Transverse colon (tissue), 4 donors: ENCODE measurements around the gene AGT. TPM values are rescaled to one million over a fixed set of nuclear protein-coding genes. Genes with fewer than 3 reads are reported as not detected.

ENCODE experiments used
- DNase-seq: peaks from one replicate; pipeline ENCODE4 v3.0.0-alpha.2; 2019
- H3K27ac ChIP-seq, 4 donors: fragments of 200-600 bp; sonication (generic); 2 replicates each; pipeline ENCODE4 v1.5.1; 2016 to 2018; ENCODE audit warnings: inconsistent platforms in 4 of 4
- H3K27me3 ChIP-seq: fragments of 200-600 bp; sonication (generic); 2 replicates; pipeline ENCODE4 v1.5.1; 2017; ENCODE audit warnings: inconsistent platforms
- H3K36me3 ChIP-seq, 4 donors: fragments of 200-600 bp; sonication (generic); 2 replicates each; pipeline ENCODE4 v1.5.1; 2017 to 2019; ENCODE audit warnings: inconsistent platforms in 4 of 4
- H3K4me1 ChIP-seq, 4 donors: fragments of 200-600 bp; sonication (generic); 2 replicates each; pipeline ENCODE4 v1.5.1; 2017 to 2020; ENCODE audit warnings: inconsistent platforms in 4 of 4
- H3K4me3 ChIP-seq, 4 donors: fragments of 200-600 bp; sonication (generic); 1 replicate in 1 of 4; 2 replicates in 3 of 4; pipeline versions ENCODE4 v1.5.1 to v1.6.1; 2017 to 2019; ENCODE audit warnings: inconsistent platforms in 4 of 4
- H3K9me3 ChIP-seq, 2 donors: fragments of 200-600 bp; sonication (generic); 2 replicates each; pipeline ENCODE4 v1.5.1; 2017 to 2019; ENCODE audit warnings: inconsistent platforms in 2 of 2
- EP300 ChIP-seq: sonication (generic); formaldehyde crosslinking; IDR thresholded peaks from one replicate; pipeline ENCODE4 v1.6.1; 2017; ENCODE audit warnings: antibody characterized with exemption, low read depth
- POLR2A ChIP-seq: fragments of 450-650 bp; IDR thresholded peaks from one replicate; pipeline ENCODE4 v1.6.1; 2016; ENCODE audit warnings: antibody characterized with exemption, mild to moderate bottlenecking, moderate library complexity
- POLR2AphosphoS5 ChIP-seq, 3 donors: sonication (generic); formaldehyde crosslinking; IDR thresholded peaks; one replicate each; pipeline ENCODE4 v1.6.1; 2016; ENCODE audit warnings: antibody characterized with exemption in 3 of 3
- WGBS, 2 donors: methylation state at CpG; one replicate each; pipeline ENCODE4 v1.1.5; 2018; ENCODE audit warnings: low coverage in 1 of 2; 5-methylcytosine and 5-hydroxymethylcytosine counted together
- in situ Hi-C, 4 donors: fragments of 200-750 bp; cut with MboI; loops; one replicate each; pipeline versions ENCODE4 v1.15.0 to v1.15.1; 2017; ENCODE audit warnings: low sequenced_read_pairs in 3 of 4, low pct_ligation_motif_present in 1 of 4, low pct_unique_long_range_greater_than_20kb in 1 of 4
- intact Hi-C: fragments of 100-400 bp; cut with DNase I; formaldehyde crosslinking; loops from one replicate; pipeline ENCODE4 v1.15.1; 2023; ENCODE audit warnings: low total_unique reads
- total RNA-seq, 4 donors: library from RNA; depleted of rRNA; stranded (reverse); fragments of >200 nt; gene quantifications; one replicate each; pipeline ENCODE4 v1.1.0, GENCODE V29; 2016
- TF ChIP-seq, protein P1 (sequence below), 5 experiments: fragments of 200-600 bp in 3 of 5; fragments of 450-650 bp in 2 of 5; sonication (generic) in 3 of 5; IDR thresholded peaks; 1 replicate in 2 of 5; 2 replicates in 3 of 5; pipeline ENCODE4 v1.5.1; 2016 to 2017; ENCODE audit warnings: antibody characterized with exemption in 5 of 5, inconsistent platforms in 3 of 5, mild to moderate bottlenecking in 2 of 5, moderate library complexity in 1 of 5

The AGT gene
- total RNA-seq, 4 donors from 2014 or later: 0.60 to 1.7 (median 0.90) TPM

DNA sequence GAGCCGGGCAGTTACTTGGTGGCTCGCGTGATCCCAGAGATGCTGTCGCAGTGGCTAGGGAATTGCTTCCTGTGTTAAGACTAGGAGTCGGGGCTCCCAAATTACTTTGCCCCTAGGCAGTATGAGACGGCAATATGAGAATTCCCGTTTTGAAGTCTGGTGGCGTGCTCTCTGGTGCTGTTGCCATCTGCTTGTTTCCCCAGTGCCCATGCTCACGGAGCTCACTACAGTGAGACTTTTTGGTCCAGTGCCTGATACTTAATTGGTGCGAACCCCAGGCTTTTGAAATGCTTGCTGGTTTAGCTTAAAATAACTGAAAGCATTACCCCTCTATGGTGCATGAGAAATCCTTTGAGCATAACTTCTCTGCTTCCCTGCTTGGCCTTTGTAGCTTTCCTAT is 22.3 kb downstream of the AGT start:
- H3K9me3 ChIP-seq: no peaks in the 10 kb centered on the region
- peaks cover 0 to 66% (median 29%) of the 10 kb centered on the region in 4 donors for H3K36me3 ChIP-seq

DNA sequence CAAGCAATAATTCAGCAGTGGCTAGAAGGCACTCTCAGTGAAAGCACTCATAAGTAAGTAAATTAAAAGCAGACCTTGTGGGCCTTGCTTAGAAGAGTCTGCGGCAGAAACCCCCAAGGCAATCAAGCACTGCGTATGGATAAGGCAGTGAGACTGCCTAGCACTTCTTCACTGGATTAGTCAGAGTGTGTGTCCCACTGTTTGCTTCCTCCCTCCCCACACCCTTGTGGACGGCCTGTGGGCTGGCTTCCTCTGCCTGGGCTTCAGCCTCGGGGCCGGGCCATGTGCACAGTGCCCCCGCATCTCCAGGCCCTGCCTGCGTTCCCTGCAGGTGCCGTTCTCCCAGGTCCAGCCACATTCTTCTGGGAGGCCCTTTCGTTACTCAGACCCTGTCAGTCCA is 23.8 kb downstream of the AGT start:
- WGBS, 2 donors: 93 to 100% methylated on average over 1 to 9 of the region's 9 CpGs
- TF ChIP-seq, protein P1, sequence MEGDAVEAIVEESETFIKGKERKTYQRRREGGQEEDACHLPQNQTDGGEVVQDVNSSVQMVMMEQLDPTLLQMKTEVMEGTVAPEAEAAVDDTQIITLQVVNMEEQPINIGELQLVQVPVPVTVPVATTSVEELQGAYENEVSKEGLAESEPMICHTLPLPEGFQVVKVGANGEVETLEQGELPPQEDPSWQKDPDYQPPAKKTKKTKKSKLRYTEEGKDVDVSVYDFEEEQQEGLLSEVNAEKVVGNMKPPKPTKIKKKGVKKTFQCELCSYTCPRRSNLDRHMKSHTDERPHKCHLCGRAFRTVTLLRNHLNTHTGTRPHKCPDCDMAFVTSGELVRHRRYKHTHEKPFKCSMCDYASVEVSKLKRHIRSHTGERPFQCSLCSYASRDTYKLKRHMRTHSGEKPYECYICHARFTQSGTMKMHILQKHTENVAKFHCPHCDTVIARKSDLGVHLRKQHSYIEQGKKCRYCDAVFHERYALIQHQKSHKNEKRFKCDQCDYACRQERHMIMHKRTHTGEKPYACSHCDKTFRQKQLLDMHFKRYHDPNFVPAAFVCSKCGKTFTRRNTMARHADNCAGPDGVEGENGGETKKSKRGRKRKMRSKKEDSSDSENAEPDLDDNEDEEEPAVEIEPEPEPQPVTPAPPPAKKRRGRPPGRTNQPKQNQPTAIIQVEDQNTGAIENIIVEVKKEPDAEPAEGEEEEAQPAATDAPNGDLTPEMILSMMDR (IDR thresholded peaks at IDR 0.05): no peak
- TF ChIP-seq POLR2A (no peak), EP300 (no peak), POLR2AphosphoS5 (IDR thresholded peaks at IDR 0.05) (no peak)
- peaks cover 0 to 81% (median 36%) of the 10 kb centered on the region in 4 donors for H3K36me3 ChIP-seq

More for the DNA sequence above, 22.3 kb downstream of the AGT start:
- intact Hi-C loops (no loop called here), in situ Hi-C loops (no loop called here)
- H3K4me1 ChIP-seq: no peaks in the 10 kb centered on the region
- no peak overlapping the region for H3K4me3 ChIP-seq
- no peaks in the 10 kb centered on the region for H3K27me3 ChIP-seq
- DNase-seq: no peak
- 93% methylated on average over 10 of the region's 10 CpGs; no CpG with 5 or more reads in 1 of the 2 donors for WGBS, 2 donors
- TF ChIP-seq, protein P1 (IDR thresholded peaks at IDR 0.05): no peak
- TF ChIP-seq POLR2A (no peak), POLR2AphosphoS5 (IDR thresholded peaks at IDR 0.05) (no peak), EP300 (no peak)
- no peak overlapping the region for H3K27ac ChIP-seq

DNA sequence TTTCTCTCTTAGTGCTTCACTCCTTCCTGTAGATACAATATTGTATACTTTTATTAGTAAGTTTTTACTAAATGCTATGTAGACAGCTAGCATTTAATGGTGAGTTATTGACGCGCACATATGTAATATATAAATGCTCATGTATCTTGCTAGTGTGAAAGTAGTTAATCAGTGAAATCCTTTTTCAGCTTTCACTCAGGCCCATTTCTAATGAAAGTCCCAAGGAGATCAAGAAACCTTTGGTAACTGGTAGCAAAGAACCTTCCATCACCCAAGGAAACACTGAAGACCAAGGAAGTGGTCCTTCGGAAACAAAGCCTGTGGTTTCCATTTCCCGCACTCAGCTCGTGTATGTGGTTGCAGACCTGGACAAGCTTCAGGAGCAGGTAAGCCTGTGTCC is 27.2 kb downstream of the AGT start:
- WGBS, 2 donors: 77 to 84% methylated on average over 3 to 5 of the region's 5 CpGs
- no peak overlapping the region for H3K27ac ChIP-seq
- in situ Hi-C loops: no loop called here
- peaks cover 0 to 85% (median 37%) of the 10 kb centered on the region in 4 donors for H3K36me3 ChIP-seq
- H3K9me3 ChIP-seq: no peaks in the 10 kb centered on the region
- TF ChIP-seq POLR2A: no peak
- TF ChIP-seq, protein P1 (IDR thresholded peaks at IDR 0.05): no peak
- no peak for TF ChIP-seq POLR2AphosphoS5 (IDR thresholded peaks at IDR 0.05)
- TF ChIP-seq EP300: no peak
- no peak for DNase-seq
- no peaks in the 10 kb centered on the region for H3K27me3 ChIP-seq
- H3K4me3 ChIP-seq: no peak overlapping the region
- peaks cover 0 to 4% (median 0%) of the 10 kb centered on the region in 4 donors for H3K4me1 ChIP-seq
- intact Hi-C loops: no loop called here

More for the DNA sequence above, 23.8 kb downstream of the AGT start:
- Histone ChIP-seq H3K4me3 (no peak overlapping the region), H3K4me1 (no peaks in the 10 kb centered on the region), H3K27ac (no peak overlapping the region), H3K9me3 (no peaks in the 10 kb centered on the region), H3K27me3 (no peaks in the 10 kb centered on the region)
- in situ Hi-C loops (no loop called here), intact Hi-C loops (no loop called here)
- DNase-seq: no peak

DNA sequence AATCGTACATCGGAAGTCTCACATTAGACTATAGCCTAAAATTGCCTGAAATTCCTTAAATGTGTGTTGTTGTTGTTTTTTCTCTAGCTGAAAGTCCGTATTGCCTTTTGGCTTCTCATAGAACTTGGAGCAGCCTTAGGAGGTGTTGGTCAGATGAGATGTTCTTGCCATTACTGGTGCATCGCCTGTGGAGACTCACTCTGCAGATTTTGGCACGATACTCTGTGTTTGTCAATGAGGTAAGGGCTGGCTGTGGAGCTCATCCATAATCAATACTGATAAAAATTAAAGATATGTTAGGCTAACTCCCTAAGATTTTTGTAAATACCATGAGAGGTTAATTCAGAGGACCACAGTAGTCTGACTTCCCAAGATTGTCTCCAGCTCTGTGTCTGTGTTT is 28.9 kb downstream of the AGT start:
- H3K27ac ChIP-seq: no peak overlapping the region
- no peak for DNase-seq
- no peaks in the 10 kb centered on the region for H3K9me3 ChIP-seq
- H3K27me3 ChIP-seq: no peaks in the 10 kb centered on the region
- no peak overlapping the region for H3K4me3 ChIP-seq
- peaks cover 0 to 72% (median 34%) of the 10 kb centered on the region in 4 donors for H3K36me3 ChIP-seq
- peaks cover 0 to 6% (median 0%) of the 10 kb centered on the region in 4 donors for H3K4me1 ChIP-seq
- intact Hi-C loops (no loop called here), in situ Hi-C loops (no loop called here)
- 93 to 94% methylated on average over 4 to 5 of the region's 5 CpGs for WGBS, 2 donors
- TF ChIP-seq POLR2AphosphoS5 (IDR thresholded peaks at IDR 0.05): no peak

DNA sequence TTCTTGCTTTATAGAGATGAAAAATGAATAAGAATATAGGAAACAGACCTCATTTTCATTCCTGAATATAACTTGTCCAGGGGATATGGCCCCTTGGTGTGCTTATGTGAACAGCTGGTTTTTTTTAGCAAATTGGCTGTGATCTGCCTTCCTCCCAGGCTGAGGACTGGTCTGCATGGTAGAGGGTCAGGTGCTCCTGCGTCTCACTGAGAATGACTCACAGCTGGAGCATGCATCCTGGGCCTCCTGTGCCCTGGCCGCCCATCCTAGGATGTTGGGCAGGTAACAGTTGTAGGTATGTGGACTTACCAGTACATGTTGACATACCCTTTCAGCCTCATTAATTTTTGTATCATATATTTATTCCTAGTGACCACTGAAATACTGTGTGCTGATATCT is 29.8 kb downstream of the AGT start:
- in situ Hi-C loops (no loop called here), intact Hi-C loops (no loop called here)
- Histone ChIP-seq H3K9me3 (no peaks in the 10 kb centered on the region), H3K27me3 (no peaks in the 10 kb centered on the region), H3K4me1 (peaks cover 0 to 6% (median 0%) of the 10 kb centered on the region in 4 donors), H3K27ac (no peak overlapping the region), H3K36me3 (peaks cover 0 to 72% (median 35%) of the 10 kb centered on the region in 4 donors), H3K4me3 (no peak overlapping the region)
- DNase-seq: no peak
- TF ChIP-seq POLR2AphosphoS5 (IDR thresholded peaks at IDR 0.05) (no peak), POLR2A (no peak), EP300 (no peak)
- TF ChIP-seq, protein P1 (IDR thresholded peaks at IDR 0.05): no peak
- 97% methylated on average over 2 of the region's 2 CpGs; no CpG with 5 or more reads in 1 of the 2 donors for WGBS, 2 donors
